ENCODE measurements around the gene PLPPR5.

Gene PLPPR5

DNA sequence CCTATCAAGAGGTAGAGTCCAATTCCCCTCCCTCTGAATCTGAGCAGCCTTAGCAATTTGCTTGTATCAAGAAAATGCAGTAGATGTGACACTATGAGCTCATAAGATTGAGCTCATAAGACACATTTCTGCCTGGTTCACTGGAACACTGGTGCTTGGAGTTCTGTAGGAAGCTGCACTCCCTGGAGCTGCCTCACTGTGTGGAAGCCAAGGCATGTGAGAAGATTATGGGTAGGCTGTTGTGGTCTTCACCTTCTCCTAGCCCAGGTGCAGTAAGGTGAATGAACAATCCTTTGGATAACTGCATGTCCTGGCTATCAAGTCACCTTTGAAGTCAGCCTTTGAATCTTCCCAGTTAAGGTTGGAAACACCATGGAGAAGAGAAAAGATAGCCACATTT, 67.3 kb downstream of the PLPPR5 start:
- DNase-seq (ENCODE audit: low read depth): no peak
- TF ChIP-seq, protein P1, sequence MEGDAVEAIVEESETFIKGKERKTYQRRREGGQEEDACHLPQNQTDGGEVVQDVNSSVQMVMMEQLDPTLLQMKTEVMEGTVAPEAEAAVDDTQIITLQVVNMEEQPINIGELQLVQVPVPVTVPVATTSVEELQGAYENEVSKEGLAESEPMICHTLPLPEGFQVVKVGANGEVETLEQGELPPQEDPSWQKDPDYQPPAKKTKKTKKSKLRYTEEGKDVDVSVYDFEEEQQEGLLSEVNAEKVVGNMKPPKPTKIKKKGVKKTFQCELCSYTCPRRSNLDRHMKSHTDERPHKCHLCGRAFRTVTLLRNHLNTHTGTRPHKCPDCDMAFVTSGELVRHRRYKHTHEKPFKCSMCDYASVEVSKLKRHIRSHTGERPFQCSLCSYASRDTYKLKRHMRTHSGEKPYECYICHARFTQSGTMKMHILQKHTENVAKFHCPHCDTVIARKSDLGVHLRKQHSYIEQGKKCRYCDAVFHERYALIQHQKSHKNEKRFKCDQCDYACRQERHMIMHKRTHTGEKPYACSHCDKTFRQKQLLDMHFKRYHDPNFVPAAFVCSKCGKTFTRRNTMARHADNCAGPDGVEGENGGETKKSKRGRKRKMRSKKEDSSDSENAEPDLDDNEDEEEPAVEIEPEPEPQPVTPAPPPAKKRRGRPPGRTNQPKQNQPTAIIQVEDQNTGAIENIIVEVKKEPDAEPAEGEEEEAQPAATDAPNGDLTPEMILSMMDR (IDR thresholded peaks at IDR 0.05; ENCODE audit: insufficient read depth, low read depth, low read length, missing control alignments): no peak

DNA sequence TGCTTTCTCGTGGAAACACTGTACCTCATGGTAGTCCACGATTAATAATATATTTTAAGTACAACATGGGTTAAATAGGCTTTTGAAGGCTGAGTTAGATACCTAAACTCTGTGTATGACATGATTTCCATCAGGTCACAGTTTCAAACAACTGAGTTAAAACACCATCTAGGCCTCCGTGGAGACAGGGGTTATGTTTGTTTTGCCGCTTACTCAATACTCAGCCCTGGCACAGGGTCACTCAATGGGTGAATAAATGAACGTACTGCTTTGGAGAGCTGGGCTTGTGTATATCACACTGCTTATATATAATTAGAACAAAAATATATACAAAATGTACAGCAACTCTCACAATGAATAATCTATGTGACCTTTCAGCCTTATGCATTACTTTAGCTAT, 72.5 kb downstream of the PLPPR5 start:
- no peak for DNase-seq (ENCODE audit: low read depth)
- no peak overlapping the region for H3K4me3 ChIP-seq (ENCODE audit: low read depth, low read length)
- TF ChIP-seq, protein P1 (IDR thresholded peaks at IDR 0.05; ENCODE audit: insufficient read depth, low read depth, low read length, missing control alignments): no peak

More for the DNA sequence above, 67.3 kb downstream of the PLPPR5 start:
- no peak overlapping the region for H3K4me3 ChIP-seq (ENCODE audit: low read depth, low read length)

DNA sequence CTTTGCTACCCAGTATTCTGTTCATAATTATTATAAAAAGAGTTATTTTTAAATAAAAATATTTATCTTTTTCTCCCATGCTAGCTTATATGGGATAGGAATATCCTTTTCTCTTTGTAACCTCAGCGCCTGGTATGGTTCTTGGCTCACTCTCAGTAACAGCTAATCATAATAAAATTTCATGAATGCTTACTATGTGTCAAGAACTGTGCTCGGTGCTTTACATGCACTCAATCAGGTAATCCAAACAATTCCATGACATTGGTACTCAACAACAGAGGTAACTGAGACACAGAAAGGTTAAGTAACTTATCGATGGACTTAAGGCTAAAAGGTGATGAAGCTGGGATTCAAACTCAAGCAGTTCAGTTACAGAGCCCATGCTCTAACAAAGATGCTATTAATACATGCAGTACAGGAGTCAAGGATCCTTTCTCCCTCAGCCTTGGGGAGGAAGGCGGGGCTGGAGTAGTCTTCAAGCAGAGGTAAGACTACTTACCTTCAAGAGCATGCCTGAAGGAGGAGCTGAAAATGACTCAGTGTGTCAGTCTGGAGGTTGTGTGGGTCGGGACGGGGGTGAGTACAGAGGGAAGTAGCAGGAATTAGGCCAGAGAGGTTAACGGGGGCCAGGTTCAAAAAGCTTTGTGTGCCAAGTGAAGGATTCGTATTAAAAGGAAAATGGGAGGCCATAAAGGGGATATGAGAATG, 73.4 kb downstream of the PLPPR5 start:
- TF ChIP-seq, protein P1 (IDR thresholded peaks at IDR 0.05; ENCODE audit: insufficient read depth, low read depth, low read length, missing control alignments): no peak
- H3K4me3 ChIP-seq (ENCODE audit: low read depth, low read length): no peak overlapping the region
- DNase-seq (ENCODE audit: low read depth): no peak

DNA sequence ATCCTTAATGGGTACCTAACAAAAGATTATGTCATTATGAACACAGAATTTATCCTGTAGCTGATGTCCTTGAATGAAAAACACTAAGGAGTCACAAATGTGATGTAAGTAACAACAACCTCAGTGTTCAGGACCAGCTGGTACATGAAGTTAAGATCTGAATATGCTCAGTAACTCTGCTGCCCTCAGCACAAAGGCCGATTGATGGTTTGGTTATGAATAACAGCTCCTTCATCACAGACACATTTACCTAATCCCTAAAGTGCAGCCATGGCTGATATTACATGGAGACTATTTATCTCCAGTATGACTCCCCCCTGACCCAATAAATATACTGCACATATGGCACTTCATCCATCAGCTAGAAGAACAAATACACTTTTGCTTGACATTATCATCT, 75.2 kb downstream of the PLPPR5 start:
- TF ChIP-seq, protein P1 (IDR thresholded peaks at IDR 0.05; ENCODE audit: insufficient read depth, low read depth, low read length, missing control alignments): no peak

DNA sequence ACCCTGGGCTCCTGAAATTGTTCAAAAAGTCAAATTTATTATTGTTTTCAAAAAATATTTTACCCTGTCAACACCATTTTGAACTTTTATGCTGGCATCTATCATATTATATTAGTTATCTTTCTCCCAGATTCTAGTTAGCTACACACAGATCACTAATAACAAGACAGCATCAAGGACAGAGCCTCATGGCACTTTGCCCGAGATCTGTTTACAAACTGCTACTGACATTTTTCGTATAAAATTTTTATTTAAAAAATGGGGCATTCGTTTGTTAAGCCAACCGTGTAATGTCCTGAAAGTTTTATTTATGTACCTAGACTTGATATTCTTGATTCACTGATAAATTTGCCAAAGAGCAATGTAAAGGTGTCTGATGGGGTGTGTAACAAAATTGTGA, 78.1 kb downstream of the PLPPR5 start:
- DNase-seq (ENCODE audit: low read depth): no peak
- no peak overlapping the region for H3K4me3 ChIP-seq (ENCODE audit: low read depth, low read length)
- TF ChIP-seq, protein P1 (IDR thresholded peaks at IDR 0.05; ENCODE audit: insufficient read depth, low read depth, low read length, missing control alignments): no peak

More for the DNA sequence above, 75.2 kb downstream of the PLPPR5 start:
- no peak for DNase-seq (ENCODE audit: low read depth)
- no peak overlapping the region for H3K4me3 ChIP-seq (ENCODE audit: low read depth, low read length)

DNA sequence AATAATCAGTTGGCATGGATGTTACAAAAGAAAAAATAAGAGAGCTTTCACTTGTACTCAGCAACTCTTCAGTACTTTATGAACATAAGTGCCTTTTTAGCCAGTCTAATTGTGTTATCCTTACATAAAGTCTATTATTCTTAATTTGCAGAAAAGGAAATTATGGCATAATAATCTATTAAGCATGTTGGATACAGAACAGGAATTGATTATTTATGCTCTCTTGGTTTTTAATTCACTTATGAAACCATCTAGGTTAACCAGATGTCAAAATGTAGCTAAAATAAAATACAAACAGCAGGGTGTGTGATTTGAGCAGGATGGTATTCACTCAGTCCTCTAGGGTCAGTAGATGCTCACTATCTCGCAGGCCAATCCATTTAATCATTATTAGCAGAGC, 79.7 kb downstream of the PLPPR5 start:
- DNase-seq (ENCODE audit: low read depth): no peak
- H3K4me3 ChIP-seq (ENCODE audit: low read depth, low read length): no peak overlapping the region
- TF ChIP-seq, protein P1 (IDR thresholded peaks at IDR 0.05; ENCODE audit: insufficient read depth, low read depth, low read length, missing control alignments): no peak

DNA sequence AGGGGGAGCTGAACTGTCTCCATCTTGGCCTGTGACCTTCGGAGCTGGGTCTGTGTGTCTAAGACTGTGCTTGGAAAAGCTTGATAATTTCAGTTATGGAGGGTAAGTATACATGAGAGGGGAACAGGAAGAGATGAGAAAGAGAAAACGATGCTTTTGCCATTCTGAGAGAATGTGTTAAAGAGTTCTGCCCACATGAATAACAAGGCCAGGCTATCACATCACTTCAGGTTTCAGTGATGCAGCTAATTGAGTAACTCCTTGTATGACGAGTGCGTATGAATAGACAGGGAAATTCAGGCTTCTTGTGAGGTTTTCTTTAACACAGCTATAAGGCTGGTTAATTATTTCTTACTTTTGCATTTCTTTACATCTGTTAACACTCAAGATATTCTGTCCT, 81.0 kb downstream of the PLPPR5 start:
- H3K4me3 ChIP-seq (ENCODE audit: low read depth, low read length): no peak overlapping the region
- TF ChIP-seq, protein P1 (IDR thresholded peaks at IDR 0.05; ENCODE audit: insufficient read depth, low read depth, low read length, missing control alignments): no peak
- no peak for DNase-seq (ENCODE audit: low read depth)
